Activated CD4-positive, alpha-beta memory T cell treated with anti-CD3 and anti-CD28 coated beads, Interleukin-2, amount 10 ng/mL, durations not matched to agents 7 days and 5 days (primary cell): Measurements from ENCODE around the gene PFKFB4. TPM values are rescaled to one million over a fixed set of nuclear protein-coding genes. Genes with fewer than 3 reads are reported as not detected.

Experiments
- CTCF ChIA-PET: fragments of 350-600 bp; sonication (Branson Sonifier 250); formaldehyde crosslinking; loops from one replicate; lab custom pipeline; 2021; ENCODE audit warnings: antibody characterized with exemption, inconsistent platforms; lab: Charles Lee
- POLR2A ChIA-PET: fragments of 350-600 bp; sonication (Branson Sonifier 250); formaldehyde crosslinking; loops from one replicate; lab custom pipeline; 2021; ENCODE audit warnings: antibody characterized with exemption; lab: Charles Lee
- DNase-seq: peaks from one replicate; pipeline ENCODE4 v3.0.0-alpha.2; 2020
- H3K27ac Mint-ChIP-seq: one replicate; pipeline ENCODE4 v1.8.0; 2021; ENCODE audit warnings: mild to moderate bottlenecking, mixed read lengths
- H3K27me3 Mint-ChIP-seq: one replicate; pipeline ENCODE4 v1.8.0; 2021; ENCODE audit warnings: mixed read lengths
- H3K36me3 Mint-ChIP-seq: one replicate; pipeline ENCODE4 v1.8.0; 2021; ENCODE audit warnings: low read depth, mixed read lengths
- H3K4me1 Mint-ChIP-seq: one replicate; pipeline ENCODE4 v1.8.0; 2021; ENCODE audit warnings: mixed read lengths
- H3K4me3 Mint-ChIP-seq: one replicate; pipeline ENCODE4 v1.8.0; 2021; ENCODE audit warnings: mild to moderate bottlenecking, mixed read lengths
- H3K9me3 Mint-ChIP-seq: one replicate; pipeline ENCODE4 v1.8.0; 2021; ENCODE audit warnings: mixed read lengths
- total RNA-seq, 2 experiments: library from RNA; stranded (reverse); gene quantifications; one replicate each; pipeline ENCODE4 v1.2.3, GENCODE V29; 2021

Gene PFKFB4
- total RNA-seq, 2 experiments from 2014 or later = 33.3 to 34.4 TPM

GRCh38 chr3:48563382-48563918 is 6.8 kb upstream of the PFKFB4 start, which contains the start of gene UCN2:
Gene UCN2 (minus strand): TSS chr3:48563781. CDS start chr3:48563124, 657 bp downstream.
- H3K27ac Mint-ChIP-seq = no peak within 1 kb of the TSS
- H3K4me1 Mint-ChIP-seq = peaks cover 42% of the 10 kb centered on the region
- no peak within 1 kb of the TSS for H3K4me3 Mint-ChIP-seq
- no peaks in the 10 kb centered on the region for H3K36me3 Mint-ChIP-seq
- H3K9me3 Mint-ChIP-seq = no peaks in the 10 kb centered on the region
- no peaks in the 10 kb centered on the region for H3K27me3 Mint-ChIP-seq
- POLR2A ChIA-PET = interaction anchor here (1.3 kb wide), 1 partner anchor 16 kb away, joined by 3 read pairs; no protein-coding TSS in a partner anchor
- CTCF ChIA-PET = interaction anchor here (1.4 to 1.9 kb wide), 2 partner anchors 15 to 163 kb away, joined by 5 to 6 read pairs; no protein-coding TSS in a partner anchor
- DNase-seq = no peak

- Mint-ChIP-seq H3K9me3 (no peaks in the 10 kb centered on the region), H3K4me3 (no peak overlapping the region), H3K27ac (no peak overlapping the region), H3K27me3 (no peaks in the 10 kb centered on the region), H3K36me3 (no peaks in the 10 kb centered on the region), H3K4me1 (peaks cover 47% of the 10 kb centered on the region)
- POLR2A ChIA-PET = interaction anchor here (1.3 kb wide), 1 partner anchor 15 kb away, joined by 3 read pairs; no protein-coding TSS in a partner anchor
- CTCF ChIA-PET = interaction anchor here (1.8 to 1.9 kb wide), 2 partner anchors 162 kb away, joined by 5 to 6 read pairs; no protein-coding TSS in a partner anchor
- no peak for DNase-seq
These were observed 5.9 kb upstream of the PFKFB4 start for GRCh38 chr3:48562367-48563095.

- Mint-ChIP-seq H3K27me3 (no peaks in the 10 kb centered on the region), H3K27ac (no peak overlapping the region), H3K4me3 (no peak overlapping the region), H3K36me3 (peaks cover 4% of the 10 kb centered on the region), H3K9me3 (no peaks in the 10 kb centered on the region), H3K4me1 (peaks cover 51% of the 10 kb centered on the region)
- CTCF ChIA-PET = interaction anchor here (1.0 to 1.8 kb wide), 3 partner anchors 9 to 161 kb away, joined by 3 to 5 read pairs (median 4); no protein-coding TSS in a partner anchor
- DNase-seq = no peak
- POLR2A ChIA-PET = no interaction called here
These were observed 4.6 kb upstream of the PFKFB4 start for GRCh38 chr3:48561045-48561736.

- Mint-ChIP-seq H3K4me1 (peaks cover 50% of the 10 kb centered on the region), H3K27me3 (no peaks in the 10 kb centered on the region), H3K9me3 (no peaks in the 10 kb centered on the region), H3K4me3 (no peak overlapping the region), H3K27ac (no peak overlapping the region), H3K36me3 (peaks cover 4% of the 10 kb centered on the region)
- ChIA-PET CTCF (interaction anchor here (1.0 to 1.8 kb wide), 3 partner anchors 8 to 160 kb away, joined by 3 to 5 read pairs (median 4); no protein-coding TSS in a partner anchor), POLR2A (no interaction called here)
- DNase-seq = no peak
These were observed 4.0 kb upstream of the PFKFB4 start for GRCh38 chr3:48560648-48561018.

- peaks cover 52% of the 10 kb centered on the region for H3K4me1 Mint-ChIP-seq
- no peaks in the 10 kb centered on the region for H3K27me3 Mint-ChIP-seq
- ChIA-PET CTCF (interaction anchor here (0.9 to 13.5 kb wide), 14 partner anchors 10 to 287 kb away, joined by 3 to 180 read pairs (median 6); partner anchors contain the start of genes NCKIPSD and SLC26A6), POLR2A (interaction anchor here (0.6 to 4.7 kb wide), 6 partner anchors 9 to 158 kb away, joined by 3 to 25 read pairs (median 4); partner anchors contain the start of genes CCDC51 and TMA7)
- H3K4me3 Mint-ChIP-seq = peak overlapping the region; percentile 45
- no peaks in the 10 kb centered on the region for H3K9me3 Mint-ChIP-seq
- no peak for DNase-seq
- peak overlapping the region; percentile 43 for H3K27ac Mint-ChIP-seq
- H3K36me3 Mint-ChIP-seq = peaks cover 13% of the 10 kb centered on the region
These were observed 2.0 kb upstream of the PFKFB4 start for GRCh38 chr3:48558493-48559134.

GRCh38 chr3:48555949-48556795 is 431 bp downstream of the PFKFB4 start:
- Mint-ChIP-seq H3K9me3 (no peaks in the 10 kb centered on the region), H3K4me1 (peaks cover 47% of the 10 kb centered on the region), H3K27ac (peak overlapping the region; percentile 74), H3K27me3 (no peaks in the 10 kb centered on the region), H3K36me3 (peaks cover 15% of the 10 kb centered on the region), H3K4me3 (peak overlapping the region; percentile 79)
- no peak for DNase-seq
- ChIA-PET POLR2A (interaction anchor here (0.6 to 4.7 kb wide), 12 partner anchors 11 to 538 kb away, joined by 3 to 25 read pairs (median 4); partner anchors contain the start of genes ATRIP, CCDC51, QRICH1 and SLC26A6), CTCF (interaction anchor here (0.6 to 13.5 kb wide), 18 partner anchors 8 to 414 kb away, joined by 3 to 180 read pairs (median 4); partner anchors contain the start of genes CCDC51, SLC26A6 and TMA7)

GRCh38 chr3:48555231-48555948 is 1.2 kb downstream of the PFKFB4 start:
- CTCF ChIA-PET = interaction anchor here (0.9 to 13.5 kb wide), 6 partner anchors 80 to 155 kb away, joined by 3 to 180 read pairs (median 12); partner anchors contain the start of genes CCDC51, SLC26A6 and TMA7
- peaks cover 43% of the 10 kb centered on the region for H3K4me1 Mint-ChIP-seq
- H3K9me3 Mint-ChIP-seq = no peaks in the 10 kb centered on the region
- POLR2A ChIA-PET = interaction anchor here (0.7 to 4.7 kb wide), 4 partner anchors 83 to 538 kb away, joined by 3 to 25 read pairs (median 4); partner anchors contain the start of genes ATRIP and QRICH1
- H3K4me3 Mint-ChIP-seq = peak overlapping the region; percentile 79
- H3K36me3 Mint-ChIP-seq = peaks cover 20% of the 10 kb centered on the region
- H3K27ac Mint-ChIP-seq = no peak overlapping the region
- DNase-seq = no peak
- H3K27me3 Mint-ChIP-seq = no peaks in the 10 kb centered on the region

GRCh38 chr3:48553886-48554845 is 2.4 kb downstream of the PFKFB4 start:
- Mint-ChIP-seq H3K4me1 (peaks cover 36% of the 10 kb centered on the region), H3K4me3 (no peak overlapping the region), H3K9me3 (no peaks in the 10 kb centered on the region), H3K27me3 (no peaks in the 10 kb centered on the region), H3K36me3 (peaks cover 22% of the 10 kb centered on the region), H3K27ac (no peak overlapping the region)
- POLR2A ChIA-PET = interaction anchor here (0.6 to 2.4 kb wide), 5 partner anchors 81 to 313 kb away, joined by 3 to 9 read pairs (median 4); partner anchors contain the start of genes ATRIP and ZNF589
- CTCF ChIA-PET = interaction anchor here (0.5 to 13.5 kb wide), 6 partner anchors 15 to 215 kb away, joined by 3 to 180 read pairs (median 6); partner anchors contain the start of genes ATRIP, CCDC51 and TMA7
- no peak for DNase-seq

- H3K36me3 Mint-ChIP-seq = peaks cover 27% of the 10 kb centered on the region
- H3K4me3 Mint-ChIP-seq = no peak overlapping the region
- no peak overlapping the region for H3K27ac Mint-ChIP-seq
- POLR2A ChIA-PET = interaction anchor here (0.6 to 2.4 kb wide), 6 partner anchors 81 to 312 kb away, joined by 3 to 9 read pairs (median 4); partner anchors contain the start of genes ATRIP and ZNF589
- peaks cover 33% of the 10 kb centered on the region for H3K4me1 Mint-ChIP-seq
- H3K9me3 Mint-ChIP-seq = no peaks in the 10 kb centered on the region
- CTCF ChIA-PET = interaction anchor here (0.9 to 13.5 kb wide), 8 partner anchors 15 to 152 kb away, joined by 3 to 180 read pairs (median 4); partner anchors contain the start of genes ATRIP, CCDC51 and TMA7
- H3K27me3 Mint-ChIP-seq = no peaks in the 10 kb centered on the region
- no peak for DNase-seq
These were observed 3.2 kb downstream of the PFKFB4 start for GRCh38 chr3:48553361-48553760.
